WTC11 (cell line): ENCODE data around the gene CAB39L.

Experiments used
- ETV6 ChIP-seq: sonication (generic); formaldehyde crosslinking; IDR thresholded peaks from 2 replicates; pipeline ENCODE4 v1.8.1; 2022; ENCODE audit warnings: mild to moderate bottlenecking, missing genetic modification reagents
- HMGA2 ChIP-seq: fragments of 250-450 bp; sonication (Bioruptor Pico); IDR thresholded peaks from 2 replicates; pipeline ENCODE4 v1.4.0; 2021; ENCODE audit warnings: mild to moderate bottlenecking, moderate library complexity
- NR2C2 ChIP-seq: sonication (generic); formaldehyde crosslinking; IDR thresholded peaks from 2 replicates; pipeline ENCODE4 v1.8.0; 2022; ENCODE audit warnings: mild to moderate bottlenecking, missing genetic modification reagents
- RORB ChIP-seq: fragments of 250-450 bp; sonication (Bioruptor Pico); IDR thresholded peaks from 2 replicates; pipeline ENCODE4 v1.9.0; 2021; ENCODE audit warnings: mild to moderate bottlenecking
- TCF7 ChIP-seq: sonication (generic); formaldehyde crosslinking; IDR thresholded peaks from 2 replicates; pipeline ENCODE4 v1.8.0; 2022; ENCODE audit warnings: mild to moderate bottlenecking, low read depth, missing genetic modification reagents, moderate library complexity
- TF ChIP-seq, protein P1 (sequence below): sonication (generic); formaldehyde crosslinking; conservative IDR thresholded peaks from 2 replicates; pipeline ENCODE4 v1.8.1; 2023; ENCODE audit warnings: mild to moderate bottlenecking, low read depth, missing genetic modification reagents, moderate library complexity
- TF ChIP-seq, protein P2 (sequence below): fragments of 200-600 bp; IDR thresholded peaks from 2 replicates; pipeline ENCODE4 v1.8.0; 2022; ENCODE audit warnings: antibody characterized with exemption
- TF ChIP-seq, protein P3 (sequence below): sonication (generic); formaldehyde crosslinking; IDR thresholded peaks from 2 replicates; pipeline ENCODE4 v1.8.1; 2023; ENCODE audit warnings: mild to moderate bottlenecking, missing genetic modification reagents, moderate library complexity
- TF ChIP-seq, protein P4 (sequence below): sonication (generic); formaldehyde crosslinking; IDR thresholded peaks from 2 replicates; pipeline ENCODE4 v1.8.0; 2022; ENCODE audit warnings: mild to moderate bottlenecking, missing genetic modification reagents
- TF ChIP-seq, protein P5 (sequence below): sonication (generic); formaldehyde crosslinking; IDR thresholded peaks from 2 replicates; pipeline ENCODE4 v1.8.0; 2022; ENCODE audit warnings: mild to moderate bottlenecking, missing genetic modification reagents
- TF ChIP-seq, protein P6 (sequence below): fragments of 250-450 bp; sonication (Bioruptor Pico); IDR thresholded peaks from 2 replicates; pipeline ENCODE4 v1.9.0; 2021; ENCODE audit warnings: mild to moderate bottlenecking

DNA sequence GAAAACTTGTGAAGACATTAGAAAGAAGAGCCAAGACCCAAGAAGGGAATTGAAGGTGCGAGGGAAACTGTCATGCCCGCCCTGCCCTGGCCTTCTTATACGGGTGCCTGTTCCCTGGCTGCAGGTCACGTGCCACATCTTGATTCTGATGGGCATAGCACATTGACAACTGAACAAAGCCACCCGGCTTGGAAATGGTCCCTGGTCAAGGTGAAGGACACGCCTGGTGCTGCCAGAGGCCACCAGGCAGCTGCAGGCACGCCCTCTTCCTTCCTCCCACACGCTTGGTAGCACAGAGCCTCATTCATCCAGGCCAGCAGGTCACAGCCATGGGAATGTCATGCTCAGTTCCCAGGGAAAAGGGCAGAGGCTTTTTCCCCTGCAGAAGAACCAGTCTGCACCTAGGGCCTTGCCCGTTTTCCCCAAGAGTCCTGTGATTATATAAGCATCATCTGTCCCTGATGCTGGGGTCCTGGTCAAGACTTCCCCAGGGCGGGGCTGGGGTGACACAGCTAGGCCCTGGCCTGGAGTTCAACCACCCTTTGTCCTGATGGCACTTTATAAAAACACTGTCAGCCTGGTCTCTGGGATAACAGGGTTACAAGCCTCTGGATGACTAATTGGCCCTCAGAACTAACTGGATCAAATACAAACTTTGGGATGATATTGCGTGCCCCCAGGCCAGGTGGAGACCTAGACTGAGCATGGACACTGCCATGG, 140.2 kb downstream of the CAB39L start:
- TF ChIP-seq, protein P1, sequence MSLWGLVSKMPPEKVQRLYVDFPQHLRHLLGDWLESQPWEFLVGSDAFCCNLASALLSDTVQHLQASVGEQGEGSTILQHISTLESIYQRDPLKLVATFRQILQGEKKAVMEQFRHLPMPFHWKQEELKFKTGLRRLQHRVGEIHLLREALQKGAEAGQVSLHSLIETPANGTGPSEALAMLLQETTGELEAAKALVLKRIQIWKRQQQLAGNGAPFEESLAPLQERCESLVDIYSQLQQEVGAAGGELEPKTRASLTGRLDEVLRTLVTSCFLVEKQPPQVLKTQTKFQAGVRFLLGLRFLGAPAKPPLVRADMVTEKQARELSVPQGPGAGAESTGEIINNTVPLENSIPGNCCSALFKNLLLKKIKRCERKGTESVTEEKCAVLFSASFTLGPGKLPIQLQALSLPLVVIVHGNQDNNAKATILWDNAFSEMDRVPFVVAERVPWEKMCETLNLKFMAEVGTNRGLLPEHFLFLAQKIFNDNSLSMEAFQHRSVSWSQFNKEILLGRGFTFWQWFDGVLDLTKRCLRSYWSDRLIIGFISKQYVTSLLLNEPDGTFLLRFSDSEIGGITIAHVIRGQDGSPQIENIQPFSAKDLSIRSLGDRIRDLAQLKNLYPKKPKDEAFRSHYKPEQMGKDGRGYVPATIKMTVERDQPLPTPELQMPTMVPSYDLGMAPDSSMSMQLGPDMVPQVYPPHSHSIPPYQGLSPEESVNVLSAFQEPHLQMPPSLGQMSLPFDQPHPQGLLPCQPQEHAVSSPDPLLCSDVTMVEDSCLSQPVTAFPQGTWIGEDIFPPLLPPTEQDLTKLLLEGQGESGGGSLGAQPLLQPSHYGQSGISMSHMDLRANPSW (CRISPR knock-in tag), result no peak
- TF ChIP-seq HMGA2 (CRISPR knock-in tag), result no peak
- TF ChIP-seq, protein P2, sequence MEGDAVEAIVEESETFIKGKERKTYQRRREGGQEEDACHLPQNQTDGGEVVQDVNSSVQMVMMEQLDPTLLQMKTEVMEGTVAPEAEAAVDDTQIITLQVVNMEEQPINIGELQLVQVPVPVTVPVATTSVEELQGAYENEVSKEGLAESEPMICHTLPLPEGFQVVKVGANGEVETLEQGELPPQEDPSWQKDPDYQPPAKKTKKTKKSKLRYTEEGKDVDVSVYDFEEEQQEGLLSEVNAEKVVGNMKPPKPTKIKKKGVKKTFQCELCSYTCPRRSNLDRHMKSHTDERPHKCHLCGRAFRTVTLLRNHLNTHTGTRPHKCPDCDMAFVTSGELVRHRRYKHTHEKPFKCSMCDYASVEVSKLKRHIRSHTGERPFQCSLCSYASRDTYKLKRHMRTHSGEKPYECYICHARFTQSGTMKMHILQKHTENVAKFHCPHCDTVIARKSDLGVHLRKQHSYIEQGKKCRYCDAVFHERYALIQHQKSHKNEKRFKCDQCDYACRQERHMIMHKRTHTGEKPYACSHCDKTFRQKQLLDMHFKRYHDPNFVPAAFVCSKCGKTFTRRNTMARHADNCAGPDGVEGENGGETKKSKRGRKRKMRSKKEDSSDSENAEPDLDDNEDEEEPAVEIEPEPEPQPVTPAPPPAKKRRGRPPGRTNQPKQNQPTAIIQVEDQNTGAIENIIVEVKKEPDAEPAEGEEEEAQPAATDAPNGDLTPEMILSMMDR, result no peak
- TF ChIP-seq, protein P3, sequence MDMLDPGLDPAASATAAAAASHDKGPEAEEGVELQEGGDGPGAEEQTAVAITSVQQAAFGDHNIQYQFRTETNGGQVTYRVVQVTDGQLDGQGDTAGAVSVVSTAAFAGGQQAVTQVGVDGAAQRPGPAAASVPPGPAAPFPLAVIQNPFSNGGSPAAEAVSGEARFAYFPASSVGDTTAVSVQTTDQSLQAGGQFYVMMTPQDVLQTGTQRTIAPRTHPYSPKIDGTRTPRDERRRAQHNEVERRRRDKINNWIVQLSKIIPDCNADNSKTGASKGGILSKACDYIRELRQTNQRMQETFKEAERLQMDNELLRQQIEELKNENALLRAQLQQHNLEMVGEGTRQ, result no peak
- TF ChIP-seq NR2C2 (CRISPR knock-in tag), result no peak
- TF ChIP-seq, protein P4, sequence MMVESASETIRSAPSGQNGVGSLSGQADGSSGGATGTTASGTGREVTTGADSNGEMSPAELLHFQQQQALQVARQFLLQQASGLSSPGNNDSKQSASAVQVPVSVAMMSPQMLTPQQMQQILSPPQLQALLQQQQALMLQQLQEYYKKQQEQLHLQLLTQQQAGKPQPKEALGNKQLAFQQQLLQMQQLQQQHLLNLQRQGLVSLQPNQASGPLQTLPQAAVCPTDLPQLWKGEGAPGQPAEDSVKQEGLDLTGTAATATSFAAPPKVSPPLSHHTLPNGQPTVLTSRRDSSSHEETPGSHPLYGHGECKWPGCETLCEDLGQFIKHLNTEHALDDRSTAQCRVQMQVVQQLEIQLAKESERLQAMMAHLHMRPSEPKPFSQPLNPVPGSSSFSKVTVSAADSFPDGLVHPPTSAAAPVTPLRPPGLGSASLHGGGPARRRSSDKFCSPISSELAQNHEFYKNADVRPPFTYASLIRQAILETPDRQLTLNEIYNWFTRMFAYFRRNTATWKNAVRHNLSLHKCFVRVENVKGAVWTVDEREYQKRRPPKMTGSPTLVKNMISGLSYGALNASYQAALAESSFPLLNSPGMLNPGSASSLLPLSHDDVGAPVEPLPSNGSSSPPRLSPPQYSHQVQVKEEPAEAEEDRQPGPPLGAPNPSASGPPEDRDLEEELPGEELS (CRISPR knock-in tag), result no peak
- TF ChIP-seq TCF7 (CRISPR knock-in tag), result no peak
- no peak for TF ChIP-seq ETV6 (CRISPR knock-in tag)
- TF ChIP-seq, protein P5, sequence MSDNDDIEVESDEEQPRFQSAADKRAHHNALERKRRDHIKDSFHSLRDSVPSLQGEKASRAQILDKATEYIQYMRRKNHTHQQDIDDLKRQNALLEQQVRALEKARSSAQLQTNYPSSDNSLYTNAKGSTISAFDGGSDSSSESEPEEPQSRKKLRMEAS, result no peak
- no peak for TF ChIP-seq RORB
- TF ChIP-seq, protein P6, sequence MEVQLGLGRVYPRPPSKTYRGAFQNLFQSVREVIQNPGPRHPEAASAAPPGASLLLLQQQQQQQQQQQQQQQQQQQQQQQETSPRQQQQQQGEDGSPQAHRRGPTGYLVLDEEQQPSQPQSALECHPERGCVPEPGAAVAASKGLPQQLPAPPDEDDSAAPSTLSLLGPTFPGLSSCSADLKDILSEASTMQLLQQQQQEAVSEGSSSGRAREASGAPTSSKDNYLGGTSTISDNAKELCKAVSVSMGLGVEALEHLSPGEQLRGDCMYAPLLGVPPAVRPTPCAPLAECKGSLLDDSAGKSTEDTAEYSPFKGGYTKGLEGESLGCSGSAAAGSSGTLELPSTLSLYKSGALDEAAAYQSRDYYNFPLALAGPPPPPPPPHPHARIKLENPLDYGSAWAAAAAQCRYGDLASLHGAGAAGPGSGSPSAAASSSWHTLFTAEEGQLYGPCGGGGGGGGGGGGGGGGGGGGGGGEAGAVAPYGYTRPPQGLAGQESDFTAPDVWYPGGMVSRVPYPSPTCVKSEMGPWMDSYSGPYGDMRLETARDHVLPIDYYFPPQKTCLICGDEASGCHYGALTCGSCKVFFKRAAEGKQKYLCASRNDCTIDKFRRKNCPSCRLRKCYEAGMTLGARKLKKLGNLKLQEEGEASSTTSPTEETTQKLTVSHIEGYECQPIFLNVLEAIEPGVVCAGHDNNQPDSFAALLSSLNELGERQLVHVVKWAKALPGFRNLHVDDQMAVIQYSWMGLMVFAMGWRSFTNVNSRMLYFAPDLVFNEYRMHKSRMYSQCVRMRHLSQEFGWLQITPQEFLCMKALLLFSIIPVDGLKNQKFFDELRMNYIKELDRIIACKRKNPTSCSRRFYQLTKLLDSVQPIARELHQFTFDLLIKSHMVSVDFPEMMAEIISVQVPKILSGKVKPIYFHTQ (CRISPR knock-in tag), result no peak
